Measurements from ENCODE around the gene ENO3. TPM values are rescaled to one million over a fixed set of nuclear protein-coding genes. Genes with fewer than 3 reads are reported as not detected.

The ENO3 gene
- total RNA-seq, 2 experiments from 2014 or later, result 14.6 to 79.4 TPM

- no peak for TF ChIP-seq CTCF (conservative IDR thresholded peaks at IDR 0.05; ENCODE audit: low read length)
- TF ChIP-seq EZH2phosphoT487 (IDR thresholded peaks at IDR 0.05; ENCODE audit: borderline replicate concordance, low read depth, low read length), result no peak
- Histone ChIP-seq H4K20me1 (ENCODE audit: insufficient read depth, low read length) (no peaks in the 10 kb centered on the region), H3K9me3 (ENCODE audit: low read length) (no peaks in the 10 kb centered on the region), H3K4me3 (ENCODE audit: low read depth, low read length, poor library complexity, severe bottlenecking) (peak within 1 kb of the TSS; percentile 93), H3K36me3 (ENCODE audit: insufficient read depth, low read length) (peaks cover 14% of the 10 kb centered on the region; the same call in 1 of the 2 replicates), H3K79me2 (ENCODE audit: insufficient read depth, low read depth, low read length) (peaks cover 6% of the 10 kb centered on the region; the same call in 1 of the 2 replicates), H3K9me2 (ENCODE audit: insufficient read depth, low read length) (no peaks in the 10 kb centered on the region), H2AFZ (ENCODE audit: low read length) (peak within 1 kb of the TSS; percentile 42; the same call in 1 of the 2 replicates), H3K27ac (ENCODE audit: low read depth, low read length, poor library complexity, severe bottlenecking) (peak within 1 kb of the TSS; percentile 48), H3K4me2 (ENCODE audit: low read length) (peak within 1 kb of the TSS; percentile 98), H3K4me1 (ENCODE audit: insufficient read depth, low read length, poor library complexity, severe bottlenecking) (peaks cover 20% of the 10 kb centered on the region)
- intact Hi-C loops (cut with micrococcal nuclease; ENCODE audit: unreplicated experiment), result loop anchor here (1.0 kb wide), 1 partner anchor 49 kb away; the partner anchor contains the start of gene PFN1
- CTCF ChIA-PET (ENCODE audit: unreplicated experiment), result interaction anchor here (0.6 to 1.2 kb wide), 2 partner anchors 9 to 25 kb away, joined by 3 to 4 read pairs; no protein-coding TSS in a partner anchor
- no TSS peak for BruUV-seq (replicated peaks)
- POLR2A ChIA-PET, result interaction anchor here (0.6 to 2.0 kb wide), 2 partner anchors 10 to 30 kb away, joined by 3 to 6 read pairs; partner anchors contain the start of gene SPAG7
- peak; percentile 95 for DNase-seq (ENCODE audit: low spot score)
These were observed 46.5 kb downstream of the ENO3 start, which contains the start of the genes INCA1 and KIF1C for GRCh38 chr17:4997302-4998026. Gene INCA1, minus strand, starts transcription at chr17:4997522. Its CDS starts 3,085 bp downstream, at chr17:4994437. Gene KIF1C, plus strand, starts transcription at chr17:4997950. Its CDS starts 2,297 bp downstream, at chr17:5000247.

GRCh38 chr17:4998027-4998731 lies 47.3 kb downstream of the ENO3 start:
- no TSS peak for BruUV-seq (replicated peaks)

More at GRCh38 chr17:4998027-4998731, 47.3 kb downstream of the ENO3 start:
- peak overlapping the region; percentile 93 for H3K4me3 ChIP-seq (ENCODE audit: low read depth, low read length, poor library complexity, severe bottlenecking)
- peaks cover 6% of the 10 kb centered on the region; the same call in 1 of the 2 replicates for H3K79me2 ChIP-seq (ENCODE audit: insufficient read depth, low read depth, low read length)
- H2AFZ ChIP-seq (ENCODE audit: low read length), result peak overlapping the region; percentile 30; the same call in 1 of the 2 replicates
- no peak for DNase-seq (ENCODE audit: low spot score)
- H3K27ac ChIP-seq (ENCODE audit: low read depth, low read length, poor library complexity, severe bottlenecking), result peak overlapping the region; percentile 18
- H3K36me3 ChIP-seq (ENCODE audit: insufficient read depth, low read length), result peaks cover 19% of the 10 kb centered on the region; the same call in 1 of the 2 replicates
- intact Hi-C loops (cut with micrococcal nuclease; ENCODE audit: unreplicated experiment), result no loop called here
- CTCF ChIA-PET (ENCODE audit: unreplicated experiment), result interaction anchor here (1.2 kb wide), 1 partner anchor 10 kb away, joined by 4 read pairs; no protein-coding TSS in a partner anchor
- H3K9me3 ChIP-seq (ENCODE audit: low read length), result no peaks in the 10 kb centered on the region
- no peak for TF ChIP-seq CTCF (conservative IDR thresholded peaks at IDR 0.05; ENCODE audit: low read length)
- no peak for TF ChIP-seq EZH2phosphoT487 (IDR thresholded peaks at IDR 0.05; ENCODE audit: borderline replicate concordance, low read depth, low read length)
- POLR2A ChIA-PET, result interaction anchor here (0.6 to 2.0 kb wide), 2 partner anchors 9 to 31 kb away, joined by 3 to 6 read pairs; partner anchors contain the start of gene SPAG7
- H3K4me1 ChIP-seq (ENCODE audit: insufficient read depth, low read length, poor library complexity, severe bottlenecking), result peaks cover 20% of the 10 kb centered on the region
- H3K4me2 ChIP-seq (ENCODE audit: low read length), result peak overlapping the region; percentile 98
- no peaks in the 10 kb centered on the region for H3K9me2 ChIP-seq (ENCODE audit: insufficient read depth, low read length)
- no peaks in the 10 kb centered on the region for H4K20me1 ChIP-seq (ENCODE audit: insufficient read depth, low read length)

All from OCI-LY7 (cell line).